HG03439 (cell line): ENCODE data around the gene LRIT3.
"Not testable (repeated sequence)": the region's sequence is repeated elsewhere in the genome, so short reads cannot be mapped to it uniquely, and the experiment has no call there.

ENCODE experiments used
- ATAC-seq: cut with Tn5 transposase; IDR thresholded peaks from one replicate; pipeline ENCODE4 v1.9.1; 2021; ENCODE audit warnings: mild to moderate bottlenecking, moderate library complexity; ENCODE audit not compliant: unreplicated experiment

The LRIT3 gene

GRCh38 chr4:109846395-109847098 lies 1.4 kb upstream of the LRIT3 start:
- ATAC-seq, result no peak

- no peak for ATAC-seq
Observed at GRCh38 chr4:109848501-109848900, 594 bp downstream of the LRIT3 start.

GRCh38 chr4:109850601-109851000 lies 2.7 kb downstream of the LRIT3 start:
- ATAC-seq, result no peak

DNA sequence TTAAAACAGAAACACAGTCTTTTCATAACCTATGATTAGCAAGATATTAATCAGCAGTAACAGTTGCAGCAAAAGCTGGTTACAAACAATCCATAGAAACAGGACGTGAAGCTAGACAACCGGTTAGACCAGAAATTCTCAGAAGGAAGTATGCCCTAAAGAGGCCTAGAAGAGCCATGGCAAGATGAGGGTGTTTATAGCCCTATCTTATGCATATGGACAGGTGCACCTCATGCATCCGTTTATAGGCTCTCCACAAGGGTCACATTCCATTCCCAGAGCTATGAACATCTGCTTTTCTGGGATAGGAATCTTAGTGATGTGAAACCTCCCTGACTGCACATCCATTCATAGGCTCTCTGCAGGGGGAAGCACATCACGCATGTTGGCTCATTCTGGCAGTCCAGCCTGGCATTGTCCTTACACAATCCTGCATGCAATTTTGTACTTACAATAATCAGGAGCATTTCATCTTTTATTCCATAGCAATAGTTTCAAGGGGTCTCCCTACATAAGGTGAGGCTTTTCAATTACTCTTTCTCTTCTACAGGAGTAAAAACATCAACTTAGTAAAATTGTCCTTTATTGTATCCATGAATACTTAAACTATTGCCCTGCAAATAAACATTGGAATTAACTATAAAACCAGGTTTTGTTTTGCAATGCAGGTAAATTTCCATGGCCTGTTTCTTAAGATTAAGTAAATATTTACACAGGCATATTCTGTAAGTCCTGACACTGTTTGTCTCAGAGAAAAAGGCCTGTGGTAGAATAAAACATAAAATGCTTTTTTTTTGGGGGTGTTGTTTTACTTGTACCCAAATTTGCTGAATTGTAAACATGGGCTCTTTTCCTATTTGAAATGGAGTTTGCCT lies 11.8 kb downstream of the LRIT3 start:
- not testable (repeated sequence) for ATAC-seq

DNA sequence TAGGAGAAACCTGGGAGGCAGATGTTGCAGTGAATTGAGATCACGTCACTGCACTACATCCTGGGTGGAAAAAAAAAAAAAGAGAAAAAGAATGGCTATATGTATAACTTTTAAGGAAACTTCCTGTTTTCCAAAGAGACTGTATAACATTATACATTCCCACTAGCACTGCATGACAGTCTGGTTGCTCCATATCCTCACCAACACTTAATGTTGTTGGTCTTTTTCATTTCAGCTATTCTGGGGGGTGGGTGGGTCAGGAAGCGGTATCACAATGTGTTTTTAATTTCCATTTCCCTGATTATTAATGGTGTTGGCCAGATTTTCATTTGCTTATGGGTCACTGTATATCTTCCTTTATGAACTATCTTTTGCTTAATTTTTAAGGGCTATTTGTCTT lies 13.4 kb downstream of the LRIT3 start:
- no peak for ATAC-seq

- no peak for ATAC-seq
Observed at GRCh38 chr4:109861916-109862511, 14.1 kb downstream of the LRIT3 start.

- no peak for ATAC-seq
Observed at GRCh38 chr4:109864134-109864533, 16.2 kb downstream of the LRIT3 start.

GRCh38 chr4:109870061-109870460 lies 22.2 kb downstream of the LRIT3 start:
- no peak for ATAC-seq

- ATAC-seq, result no peak
Observed at GRCh38 chr4:109872065-109872464, 24.2 kb downstream of the LRIT3 start.

GRCh38 chr4:109872950-109873656 lies 25.2 kb downstream of the LRIT3 start:
- ATAC-seq, result no peak

GRCh38 chr4:109873791-109874514 lies 26.0 kb downstream of the LRIT3 start:
- ATAC-seq, result no peak

DNA sequence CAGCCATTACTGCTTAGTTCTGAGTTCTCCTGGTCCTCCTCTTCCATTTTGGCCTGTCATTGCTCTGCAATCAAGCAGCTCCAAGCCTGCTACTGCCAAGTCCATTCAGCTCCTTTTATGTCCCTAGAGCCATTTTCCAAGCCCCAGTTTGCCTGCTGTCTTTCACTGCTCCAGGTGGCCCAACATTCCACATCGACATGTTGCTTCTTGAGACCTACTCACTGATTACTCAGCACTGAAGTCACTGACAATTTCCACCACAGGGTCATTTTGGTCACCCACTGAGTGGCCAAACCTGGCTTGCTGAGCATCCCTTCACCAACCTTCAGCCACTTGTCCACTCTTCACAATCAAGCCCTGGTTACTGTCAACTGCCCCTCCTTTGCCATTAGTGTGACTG lies 27.2 kb downstream of the LRIT3 start:
- ATAC-seq, result no peak

- not testable (repeated sequence) for ATAC-seq
Observed at GRCh38 chr4:109875553-109875952, 27.6 kb downstream of the LRIT3 start.

GRCh38 chr4:109876634-109877265 lies 28.8 kb downstream of the LRIT3 start:
- ATAC-seq, result no peak

- ATAC-seq, result peak; percentile 80
Observed at GRCh38 chr4:109877400-109877799, 29.5 kb downstream of the LRIT3 start.

DNA sequence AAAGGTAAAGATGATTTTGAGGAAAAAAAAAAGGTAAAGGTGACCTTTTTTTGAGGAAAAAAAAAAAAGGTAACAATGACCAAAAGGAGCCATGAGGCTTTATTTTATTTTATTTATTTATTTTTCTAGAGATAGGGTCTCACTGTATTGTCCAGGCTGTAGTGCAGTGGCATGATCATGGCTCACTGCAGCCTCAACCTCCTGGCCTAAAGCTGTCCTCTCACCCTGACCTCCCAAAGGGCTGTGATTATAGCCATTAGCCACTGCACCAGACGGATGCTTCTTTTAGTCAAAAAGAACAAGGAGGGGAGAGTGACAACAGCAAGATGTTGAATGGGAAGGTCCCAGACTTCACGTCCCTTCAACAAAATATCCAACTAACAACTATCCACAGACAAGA lies 30.4 kb downstream of the LRIT3 start:
- ATAC-seq, result no peak

DNA sequence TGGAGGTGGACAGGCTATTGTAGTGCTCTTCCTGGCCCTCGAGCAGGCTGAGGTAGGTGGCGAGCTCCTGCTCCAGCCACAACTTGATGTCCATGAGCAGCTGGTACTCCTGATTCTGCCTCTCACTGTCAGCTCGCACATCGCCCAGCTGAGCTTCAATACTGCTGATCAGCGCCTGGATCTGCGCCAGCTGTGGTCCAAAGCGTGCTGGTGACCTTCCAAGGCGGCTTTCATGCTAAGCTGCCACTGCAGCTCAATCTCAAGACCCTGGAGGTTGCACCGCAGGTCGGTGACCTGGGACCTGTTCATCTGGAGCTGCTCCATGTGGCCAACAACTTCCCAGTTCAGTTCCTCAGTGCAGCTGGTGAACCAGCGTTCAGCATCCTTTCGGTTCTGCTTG lies 31.2 kb downstream of the LRIT3 start:
- ATAC-seq, result no peak

DNA sequence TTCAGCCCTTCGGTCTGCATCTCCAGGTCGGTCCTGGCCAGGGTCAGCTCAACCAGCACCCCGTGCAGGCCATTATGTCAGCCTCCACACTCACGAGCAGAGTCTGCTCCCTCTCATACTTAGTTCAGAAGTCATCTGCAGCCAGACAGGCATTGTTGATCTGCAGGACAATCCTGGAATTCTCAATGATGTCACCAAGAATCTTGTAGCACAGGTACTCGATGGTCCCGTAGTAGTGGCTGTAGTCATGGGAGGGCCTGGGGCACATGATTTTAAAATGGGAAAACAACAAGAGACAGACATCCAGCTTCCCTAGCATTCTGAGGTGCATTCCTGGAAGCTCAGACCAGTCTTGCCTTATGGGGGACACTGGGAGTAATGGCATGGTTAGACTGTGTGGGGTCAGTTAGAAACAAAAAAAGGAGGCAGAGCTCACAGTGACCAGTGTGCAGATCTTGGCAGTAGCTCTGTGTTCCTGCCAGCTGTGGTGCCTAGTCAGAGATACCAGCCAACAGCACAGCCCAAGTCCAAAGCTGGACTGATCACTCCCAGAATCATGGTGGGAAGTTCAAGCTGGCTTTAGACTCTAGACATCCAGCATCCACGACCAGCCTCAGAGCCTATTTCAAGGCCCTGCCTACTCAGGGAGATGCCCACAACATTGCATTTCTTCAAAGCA lies 31.9 kb downstream of the LRIT3 start:
- no peak for ATAC-seq

DNA sequence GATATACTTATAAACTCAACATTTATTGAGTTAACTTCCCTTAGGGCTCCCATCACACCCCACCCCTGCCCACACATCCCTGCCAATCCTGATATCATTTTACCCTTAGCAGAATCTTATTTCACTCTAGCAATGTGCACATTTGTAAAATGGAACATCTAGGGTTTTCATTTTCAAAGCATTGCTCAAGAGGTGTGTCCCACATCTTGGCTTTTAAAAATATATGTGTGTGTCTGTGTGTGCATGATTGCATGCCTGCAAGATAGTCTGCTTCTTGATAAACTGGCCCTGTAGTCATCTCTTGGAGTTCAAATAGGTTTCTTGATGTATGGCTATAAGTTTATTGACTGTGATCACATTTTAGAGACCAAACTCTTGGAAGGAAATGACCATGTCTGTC lies 38.4 kb downstream of the LRIT3 start:
- no peak for ATAC-seq

- ATAC-seq, result no peak
Observed at GRCh38 chr4:109887071-109887470, 39.2 kb downstream of the LRIT3 start.
